HL-60/S4 treated with retinoic acid at 250 ng/mL for 4 days and 3 days (cell line): ENCODE results near the gene ZNF554.
"Not testable (repeated sequence)": the region's sequence is repeated elsewhere in the genome, so short reads cannot be mapped to it uniquely, and the experiment has no call there.

Source experiments
- in situ Hi-C: fragments of 300-500 bp; cut with MboI; formaldehyde crosslinking; loops from 2 replicates; pipeline ENCODE4 v1.7.0; 2022; ENCODE audit warnings: low sequenced_read_pairs

ZNF554 gene

DNA sequence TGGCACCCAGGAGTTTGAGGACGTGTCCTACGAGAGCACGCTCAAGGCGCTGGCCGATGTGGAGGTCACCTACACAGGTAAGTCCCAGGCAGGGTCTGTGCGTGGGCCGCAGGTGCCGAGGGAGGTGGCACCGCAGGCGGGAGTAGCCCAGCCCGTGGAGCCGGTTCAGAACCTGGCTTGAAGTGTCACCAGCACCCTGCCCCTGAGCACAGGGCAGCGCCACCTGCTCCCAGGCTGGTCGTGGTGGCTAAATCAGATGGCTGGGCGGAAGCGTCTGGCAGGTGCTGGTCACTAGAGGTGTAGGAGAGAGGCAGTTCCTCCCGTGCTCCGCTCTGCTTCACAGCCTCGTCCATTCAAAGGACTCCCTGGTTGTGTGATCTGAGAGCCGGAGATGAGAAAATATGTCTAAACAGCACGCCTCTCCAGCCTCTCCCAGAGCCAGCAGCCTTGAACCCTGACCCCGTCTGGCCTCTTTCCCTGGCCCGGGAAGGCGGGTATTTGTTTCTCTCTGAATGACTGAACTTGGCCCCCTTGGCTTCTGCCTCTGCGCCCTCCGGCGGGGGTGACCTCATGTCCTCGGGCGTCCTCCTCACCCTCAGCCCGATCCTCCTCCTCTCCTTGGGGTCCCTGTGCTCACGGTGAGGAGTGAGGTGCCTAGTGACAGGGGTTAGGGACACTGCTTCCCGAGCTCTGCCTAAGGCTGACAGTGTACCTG is 29.0 kb upstream of the ZNF554 start:
- in situ Hi-C loops: no loop called here

DNA sequence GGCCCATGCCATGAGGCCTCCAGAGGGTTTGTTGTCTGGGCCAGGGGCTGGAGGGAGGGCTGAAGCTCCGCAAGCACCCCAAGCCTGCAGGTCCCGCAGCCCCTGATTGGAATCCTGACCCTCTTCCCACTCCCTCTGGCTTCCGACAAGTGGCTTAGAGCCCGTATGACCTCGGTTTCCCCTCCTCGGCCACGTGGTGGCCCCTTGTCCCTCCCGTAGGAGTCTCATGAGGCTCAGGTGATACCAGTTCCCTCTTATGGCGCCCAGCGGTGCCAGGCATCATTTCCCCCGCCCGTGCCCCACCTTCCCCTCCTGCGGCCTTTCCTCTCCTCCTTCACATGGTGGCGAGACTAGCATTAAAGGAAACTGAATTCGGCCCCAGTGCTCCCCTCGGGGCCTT is 28.2 kb upstream of the ZNF554 start:
- in situ Hi-C loops: no loop called here

DNA sequence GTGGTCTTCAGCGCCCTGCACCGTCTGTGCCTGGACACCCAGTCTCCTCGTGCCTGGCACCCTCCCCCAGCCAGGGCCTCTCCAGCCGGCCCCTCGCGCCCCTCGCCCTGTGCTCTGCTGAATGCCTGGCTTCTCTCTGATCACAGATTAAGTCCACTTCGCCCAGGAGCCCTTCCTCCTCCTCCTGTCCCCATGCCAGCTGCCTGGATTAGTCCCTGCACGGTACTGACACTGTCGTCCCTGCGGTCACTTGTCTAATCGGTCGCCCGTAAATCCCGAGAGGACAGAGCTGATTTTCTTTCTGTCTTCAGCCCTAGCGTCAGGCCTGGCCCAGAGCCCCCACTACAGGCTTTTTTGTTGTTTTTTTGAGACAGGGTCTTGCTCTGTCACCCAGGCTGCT is 27.8 kb upstream of the ZNF554 start:
- in situ Hi-C loops: no loop called here

DNA sequence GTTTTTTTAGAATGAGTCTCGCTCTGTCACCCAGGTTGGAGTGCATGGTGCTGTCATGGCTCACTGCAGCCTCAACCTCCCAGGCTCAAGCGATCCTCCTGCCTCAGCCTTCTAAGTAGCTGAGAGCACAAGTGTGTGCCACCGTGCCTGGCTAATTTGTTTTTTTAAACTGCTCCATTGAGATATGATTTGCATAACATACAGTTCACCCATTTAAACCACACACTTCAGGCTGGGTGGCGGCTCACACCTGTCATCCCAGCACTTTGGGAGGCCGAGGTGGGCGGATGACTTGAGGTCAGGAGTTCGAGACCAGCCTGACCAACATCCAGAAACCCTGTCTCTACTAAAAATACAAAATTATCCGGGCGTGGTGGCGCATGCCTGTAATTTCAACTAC is 27.0 kb upstream of the ZNF554 start:
- in situ Hi-C loops: not testable (repeated sequence)

DNA sequence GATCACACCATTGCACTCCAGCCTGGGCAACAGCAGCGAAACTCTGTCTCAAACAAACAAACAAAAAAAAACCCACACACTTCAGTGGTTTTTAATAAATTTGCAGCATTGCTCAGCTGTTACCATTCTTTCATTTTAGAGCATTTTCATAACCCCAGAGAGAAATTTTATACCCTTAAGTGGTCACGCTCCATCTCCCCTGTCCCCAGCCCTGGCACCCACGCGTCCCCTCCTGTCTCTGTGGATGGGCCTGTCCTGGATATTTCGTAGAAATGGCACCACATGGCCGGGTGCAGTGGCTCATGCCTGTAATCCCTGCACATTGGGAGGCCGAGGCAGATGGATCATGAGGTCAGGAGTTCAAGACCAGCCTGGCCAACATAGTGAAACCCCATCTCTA is 26.5 kb upstream of the ZNF554 start:
- in situ Hi-C loops: no loop called here

GRCh38 chr19:2793577-2793976 is 26.1 kb upstream of the ZNF554 start:
- in situ Hi-C loops: no loop called here

- in situ Hi-C loops: no loop called here
Measured at GRCh38 chr19:2795827-2796658, 23.6 kb upstream of the ZNF554 start.

- in situ Hi-C loops: no loop called here
Measured at GRCh38 chr19:2796659-2797266, 22.9 kb upstream of the ZNF554 start.

DNA sequence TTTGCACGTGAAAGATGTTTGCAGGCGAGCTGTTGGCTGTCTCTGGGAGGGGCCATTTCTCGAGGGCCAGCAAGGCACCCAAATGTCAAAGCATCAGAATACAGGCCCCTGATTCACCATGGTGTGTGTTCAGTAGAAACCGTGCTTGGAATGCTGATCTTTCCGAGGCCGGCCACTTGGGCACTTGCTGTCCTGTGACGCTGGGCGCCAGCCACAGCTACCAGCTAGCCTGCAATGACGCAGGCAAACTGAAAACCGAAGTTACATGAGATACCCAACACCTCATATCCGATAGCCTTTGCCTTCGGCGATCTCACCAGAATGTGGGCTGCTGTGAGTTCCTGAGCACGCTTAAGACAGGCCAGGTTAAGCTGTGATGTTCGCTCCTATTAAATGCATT is 22.4 kb upstream of the ZNF554 start:
- in situ Hi-C loops: no loop called here

DNA sequence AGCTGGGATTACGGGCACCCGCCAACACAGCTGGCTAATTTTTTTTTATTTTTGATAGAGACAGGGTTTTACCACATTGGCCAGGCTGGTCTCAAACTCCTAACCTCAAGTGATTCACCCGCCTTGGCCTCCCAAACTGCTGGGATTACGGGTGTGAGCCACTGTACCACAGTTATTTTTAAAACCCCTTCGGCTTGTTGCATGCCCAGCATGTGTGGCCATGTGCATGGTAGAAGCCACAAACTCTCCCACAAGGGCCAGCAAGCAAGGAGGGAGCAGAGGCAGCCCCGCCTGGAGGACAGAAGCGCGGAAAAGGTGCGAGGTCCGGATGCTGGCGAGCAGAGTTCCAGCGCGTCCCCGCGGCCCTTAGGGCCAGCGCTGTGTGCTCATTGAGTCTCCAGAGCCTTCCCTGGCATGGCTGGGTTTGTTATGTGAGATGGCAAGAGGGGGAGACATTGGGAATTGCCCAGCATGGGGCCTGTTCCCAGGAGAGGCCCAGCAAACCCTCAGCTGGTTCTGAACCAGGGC is 21.4 kb upstream of the ZNF554 start:
- in situ Hi-C loops: no loop called here

- in situ Hi-C loops: no loop called here
Measured at GRCh38 chr19:2798733-2799132, 20.9 kb upstream of the ZNF554 start.

- in situ Hi-C loops: no loop called here
Measured at GRCh38 chr19:2799273-2800020, 20.2 kb upstream of the ZNF554 start.

DNA sequence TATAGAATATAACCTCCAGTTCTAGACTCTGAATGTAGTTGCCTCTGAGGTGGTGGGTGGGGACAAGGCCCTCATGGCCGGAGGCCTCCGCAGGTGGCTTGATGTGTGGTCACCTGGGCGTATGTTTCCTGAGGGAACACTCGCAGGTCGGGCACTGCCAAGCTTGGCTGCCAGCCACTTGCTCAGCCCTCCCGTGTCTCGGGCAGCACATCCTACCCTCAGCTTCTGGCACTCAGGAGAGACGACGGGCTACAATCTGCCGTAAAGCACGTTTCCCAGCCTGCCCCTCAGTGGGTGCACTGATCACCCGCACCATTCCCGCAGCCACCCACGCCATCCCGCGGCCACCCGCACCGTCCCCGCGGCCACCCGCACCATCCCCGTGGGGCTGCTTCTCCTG is 19.2 kb upstream of the ZNF554 start:
- in situ Hi-C loops: no loop called here

GRCh38 chr19:2802826-2803225 is 16.8 kb upstream of the ZNF554 start:
- in situ Hi-C loops: no loop called here

DNA sequence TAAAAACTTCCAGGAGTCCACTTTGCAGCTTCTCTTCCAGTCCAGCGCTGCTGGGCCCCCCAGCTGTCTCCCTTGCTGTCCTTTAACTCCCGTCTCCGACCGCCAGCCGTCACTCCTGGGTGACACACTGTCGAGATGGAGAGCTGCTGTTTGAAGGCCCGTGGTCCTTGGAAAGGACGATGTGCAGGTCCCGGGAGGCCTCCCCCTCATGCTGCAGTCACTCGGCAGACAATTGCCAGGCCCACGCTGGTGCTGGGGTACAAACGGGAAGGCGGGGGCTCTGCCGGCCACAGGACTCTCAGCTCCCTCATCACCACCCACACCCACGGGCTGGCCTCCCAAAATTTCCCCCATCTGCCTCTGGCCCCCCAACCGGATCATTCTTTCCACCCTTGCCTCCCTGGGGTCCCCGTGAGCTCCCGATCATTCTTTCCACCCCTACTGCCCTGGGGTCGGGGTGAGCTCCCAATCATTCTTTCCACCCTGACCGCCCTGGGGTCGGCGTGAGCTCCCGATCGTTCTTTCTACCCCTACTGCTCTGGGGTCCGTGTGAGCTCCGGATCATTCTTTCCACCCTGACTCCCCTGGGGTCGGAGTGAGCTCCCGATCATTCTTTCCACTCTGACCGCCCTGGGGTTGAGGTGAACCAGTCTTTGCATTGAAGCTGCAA is 16.0 kb upstream of the ZNF554 start:
- in situ Hi-C loops: no loop called here

- in situ Hi-C loops: no loop called here
Measured at GRCh38 chr19:2804156-2805004, 15.3 kb upstream of the ZNF554 start.

DNA sequence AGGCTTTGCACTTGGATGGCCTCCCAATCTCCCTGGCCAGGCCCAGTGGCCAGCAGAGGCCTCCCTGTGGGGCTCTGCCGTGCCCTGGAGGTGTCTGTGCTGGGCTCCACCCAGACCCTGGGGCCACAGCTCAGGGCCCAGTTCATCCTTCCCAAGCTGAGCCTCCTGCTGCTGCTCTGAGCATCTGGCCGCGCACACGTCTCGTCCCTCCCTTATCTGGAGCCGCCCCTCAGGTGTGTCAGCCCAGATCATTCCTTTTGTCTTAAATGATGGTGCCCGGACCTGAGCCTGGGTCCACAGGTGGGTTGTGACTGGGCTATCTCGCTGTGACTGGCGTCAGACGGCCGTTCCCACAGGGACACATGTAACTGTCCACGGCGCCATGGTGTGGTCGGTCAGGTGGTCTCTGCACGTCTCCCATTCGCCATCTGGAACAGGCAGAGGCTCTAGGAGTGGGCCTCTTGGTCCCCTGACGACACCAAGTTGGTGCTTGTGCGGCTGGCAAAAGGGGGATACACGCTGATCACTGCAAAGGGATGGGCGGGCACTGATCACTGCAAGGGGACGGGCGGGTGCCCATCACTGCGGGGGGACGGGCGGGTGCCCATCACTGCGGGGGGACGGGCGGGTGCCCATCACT is 14.3 kb upstream of the ZNF554 start:
- in situ Hi-C loops: no loop called here

DNA sequence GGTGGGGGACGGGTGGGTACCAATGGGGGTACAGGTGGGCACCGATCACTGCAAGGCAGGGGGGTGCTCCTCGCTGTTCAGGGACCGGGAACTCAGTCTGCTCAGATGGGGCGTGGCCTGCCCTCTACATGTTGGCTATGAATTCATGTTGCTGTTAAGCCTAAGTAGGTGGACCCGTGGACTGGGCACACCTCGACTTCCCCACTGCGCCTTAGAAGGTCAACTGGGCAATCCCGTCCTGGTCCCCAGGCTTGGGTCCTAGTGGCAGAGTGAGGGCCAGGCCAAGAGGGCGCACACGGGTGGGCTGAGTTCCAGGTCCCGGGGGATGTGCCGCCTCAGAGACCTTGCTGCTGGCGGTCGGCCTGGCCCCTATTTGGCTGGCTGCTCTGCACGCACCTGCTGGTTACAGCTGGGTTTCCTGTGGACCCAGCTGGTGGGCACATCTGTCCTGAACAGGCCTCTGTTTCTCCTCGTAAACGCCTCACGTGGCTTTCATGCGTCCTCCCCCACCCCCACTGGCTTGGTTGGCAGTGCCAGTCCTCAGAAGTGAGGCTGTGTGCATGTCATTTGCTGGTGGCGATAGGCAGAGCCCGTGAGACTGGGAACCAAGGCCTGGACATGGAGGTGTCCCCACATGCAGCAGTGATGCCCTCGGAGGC is 13.5 kb upstream of the ZNF554 start:
- in situ Hi-C loops: no loop called here
